SK-N-SH (cell line): ENCODE results near the gene UCHL1. TPM values are rescaled to one million over a fixed set of nuclear protein-coding genes. Genes with fewer than 3 reads are reported as not detected.

Experiments used
- CTCF ChIA-PET: fragments of 300-600, 350-600 bp; formaldehyde crosslinking; extraction: SDS; loops from one replicate; lab custom pipeline; 2021; lab: Yijun Ruan, JAX
- POLR2A ChIA-PET: fragments of 350-600 bp; sonication (Branson Sonifier 250); formaldehyde crosslinking; extraction: SDS; loops from one replicate; lab custom pipeline; 2020; ENCODE audit warnings: antibody characterized with exemption, inconsistent platforms; lab: Yijun Ruan, JAX
- DNase-seq: peaks from one replicate; pipeline ENCODE4 v3.0.0; 2012
- H2AFZ ChIP-seq: fragments of 200-600 bp; sonication (generic); 2 replicates; pipeline ENCODE4 v1.8.1; 2016; ENCODE audit warnings: antibody characterized with exemption, mild to moderate bottlenecking, low read depth
- H3F3A ChIP-seq: fragments of 200-600 bp; sonication (generic); replicated peaks from 2 replicates; pipeline ENCODE3; 2016; ENCODE audit warnings: antibody characterized with exemption, mild to moderate bottlenecking; ENCODE audit not compliant: insufficient read depth
- H3K27ac ChIP-seq, 2 experiments: fragments of 200-500 bp in 1 of 2; fragments of 200-600 bp in 1 of 2; sonication (Bioruptor generic) in 1 of 2; sonication (generic), shearing (Covaris generic) in 1 of 2; 2 replicates each; pipeline versions ENCODE4 v1.5.1 to v1.6.1; 2014 to 2016; ENCODE audit warnings: low read depth in 2 of 2, inconsistent platforms in 1 of 2, low read length in 1 of 2, mild to moderate bottlenecking in 1 of 2, mixed read lengths in 1 of 2
- H3K27me3 ChIP-seq: fragments of 200-600 bp; sonication (generic), shearing (Covaris generic); 2 replicates; pipeline ENCODE4 v1.6.1; 2016; ENCODE audit warnings: mixed run types; ENCODE audit not compliant: insufficient read depth
- H3K36me3 ChIP-seq, 2 experiments: fragments of 200-500 bp in 1 of 2; fragments of 200-600 bp in 1 of 2; sonication (Bioruptor generic) in 1 of 2; sonication (generic) in 1 of 2; replicated peaks in 1 of 2; 2 replicates each; pipeline versions ENCODE3 to v1.5.1; 2014 to 2016; ENCODE audit warnings: low read length in 1 of 2, mild to moderate bottlenecking in 1 of 2; ENCODE audit not compliant: insufficient read depth in 2 of 2, control insufficient read depth in 1 of 2
- H3K4me1 ChIP-seq, 2 experiments: fragments of 200-500 bp in 1 of 2; fragments of 200-600 bp in 1 of 2; sonication (Bioruptor generic) in 1 of 2; sonication (generic), shearing (Covaris generic) in 1 of 2; 2 replicates each; pipeline versions ENCODE4 v1.5.1 to v1.6.1; 2014 to 2016; ENCODE audit warnings: low read depth in 1 of 2, low read length in 1 of 2, mixed run types in 1 of 2; ENCODE audit not compliant: insufficient read depth in 2 of 2, control insufficient read depth in 1 of 2
- H3K4me2 ChIP-seq: fragments of 200-600 bp; sonication (generic), shearing (Covaris generic); 2 replicates; pipeline ENCODE4 v1.6.1; 2017; ENCODE audit warnings: mixed run types
- H3K4me3 ChIP-seq, 2 experiments: fragments of 200-500 bp in 1 of 2; fragments of 200-600 bp in 1 of 2; sonication (Bioruptor generic) in 1 of 2; sonication (generic), shearing (Covaris generic) in 1 of 2; 2 replicates each; pipeline versions ENCODE4 v1.5.1 to v1.8.1; 2014 to 2016; ENCODE audit warnings: low read depth in 2 of 2, inconsistent platforms in 1 of 2, low read length in 1 of 2, mild to moderate bottlenecking in 1 of 2, mixed read lengths in 1 of 2, moderate library complexity in 1 of 2
- H3K79me2 ChIP-seq: fragments of 200-600 bp; sonication (generic); 2 replicates; pipeline ENCODE4 v1.8.1; 2017; ENCODE audit warnings: mild to moderate bottlenecking; ENCODE audit not compliant: insufficient read depth
- H3K9ac ChIP-seq: fragments of 200-600 bp; sonication (generic); 2 replicates; pipeline ENCODE4 v1.6.1; 2017; ENCODE audit warnings: mixed run types
- H3K9me2 ChIP-seq: fragments of 200-600 bp; sonication (generic); 2 replicates; pipeline ENCODE4 v1.6.1; 2017; ENCODE audit warnings: mixed run types
- H3K9me3 ChIP-seq: fragments of 200-600 bp; sonication (generic); 2 replicates; pipeline ENCODE4 v1.6.1; 2017; ENCODE audit warnings: mixed run types, mild to moderate bottlenecking, moderate library complexity
- H4K20me1 ChIP-seq: fragments of 200-600 bp; sonication (generic); 2 replicates; pipeline ENCODE4 v1.6.1; 2017; ENCODE audit warnings: mild to moderate bottlenecking, mixed run types; ENCODE audit not compliant: insufficient read depth
- CHD2 ChIP-seq: fragments of 150-350 bp; IDR thresholded peaks from 2 replicates; pipeline ENCODE4 v1.6.1; 2018; ENCODE audit warnings: low read length; ENCODE audit not compliant: partially characterized antibody
- CTCF ChIP-seq: fragments of 200-600 bp; sonication (generic); IDR thresholded peaks from 2 replicates; pipeline ENCODE4 v1.6.1; 2017; ENCODE audit warnings: antibody characterized with exemption, mild to moderate bottlenecking, moderate library complexity
- EZH2phosphoT487 ChIP-seq: fragments of 200-600 bp; sonication (generic); IDR thresholded peaks from 2 replicates; pipeline ENCODE4 v1.6.1; 2017; ENCODE audit warnings: low read depth, mixed run types, mild to moderate bottlenecking, antibody characterized with exemption, moderate library complexity, borderline replicate concordance
- FOSL2 ChIP-seq: IDR thresholded peaks from 2 replicates; pipeline ENCODE4 v1.4.0; 2012; ENCODE audit warnings: low read depth, mild to moderate bottlenecking, moderate library complexity, borderline replicate concordance
- GATA2 ChIP-seq: sonication (generic); formaldehyde crosslinking; IDR thresholded peaks from 2 replicates; pipeline ENCODE4 v1.5.0; 2020; ENCODE audit warnings: mild to moderate bottlenecking, missing genetic modification reagents
- IRF3 ChIP-seq: fragments of 150-350 bp; IDR thresholded peaks from 2 replicates; pipeline ENCODE4 v1.6.1; 2016; ENCODE audit warnings: mild to moderate bottlenecking, low read depth, low read length
- MAX ChIP-seq: IDR thresholded peaks from 2 replicates; pipeline ENCODE4 v1.4.0; 2012; ENCODE audit warnings: low read depth
- MXI1 ChIP-seq: IDR thresholded peaks from 2 replicates; pipeline ENCODE4 v1.6.1; 2012; ENCODE audit warnings: mild to moderate bottlenecking, low read depth, low read length, improper control_type of control experiment
- RAD21 ChIP-seq: IDR thresholded peaks from 2 replicates; pipeline ENCODE4 v1.6.1; 2012; ENCODE audit warnings: mild to moderate bottlenecking, low read length
- REST ChIP-seq: IDR thresholded peaks from 2 replicates; pipeline ENCODE4 v1.6.1; 2012; ENCODE audit warnings: mild to moderate bottlenecking, low read depth, low read length, moderate library complexity
- SIN3A ChIP-seq: IDR thresholded peaks from 2 replicates; pipeline ENCODE4 v1.6.1; 2012; ENCODE audit warnings: low read depth, mild to moderate bottlenecking, low read length, moderate library complexity, borderline replicate concordance
- TEAD4 ChIP-seq: IDR thresholded peaks from 2 replicates; pipeline ENCODE4 v1.4.0; 2012; ENCODE audit warnings: mild to moderate bottlenecking, borderline replicate concordance; ENCODE audit not compliant: insufficient read depth
- USF2 ChIP-seq: fragments of 150-350 bp; IDR thresholded peaks from 2 replicates; pipeline ENCODE4 v1.6.1; 2017; ENCODE audit warnings: antibody characterized with exemption, low read length, low read depth, borderline replicate concordance
- ZBTB33 ChIP-seq: IDR thresholded peaks from 2 replicates; pipeline ENCODE4 v1.4.0; 2012; ENCODE audit warnings: low read depth, borderline replicate concordance
- WGBS: methylation state at CpG from one replicate; pipeline ENCODE4 v1.1.6; 2017; ENCODE audit warnings: low lambda C conversion rate; 5-methylcytosine and 5-hydroxymethylcytosine counted together
- polyA plus RNA-seq, 3 experiments: library from polyadenylated mRNA; depleted of rRNA; stranded (reverse); fragments of >200 nt; gene quantifications; 2 replicates each; pipeline ENCODE4 v1.2.3, GENCODE V29; 2012

The UCHL1 gene
- polyA plus RNA-seq, 1 of the 3 experiments (the other 2 are of a cell fraction): 1,518 TPM

- TF ChIP-seq IRF3: no peak
- TF ChIP-seq GATA2 (CRISPR knock-in tag): no peak
- TF ChIP-seq EZH2phosphoT487: no peak
- TF ChIP-seq MAX: no peak
- no peaks in the 10 kb centered on the region for H3K4me1 ChIP-seq
- 55% methylated on average over 4 of the region's 4 CpGs for WGBS
- H3F3A ChIP-seq: no peaks in the 10 kb centered on the region
- no peak overlapping the region for H3K4me2 ChIP-seq
- no peak for DNase-seq
- H3K27me3 ChIP-seq: no peaks in the 10 kb centered on the region
- H3K4me3 ChIP-seq: no peak overlapping the region
- H3K9me2 ChIP-seq: no peaks in the 10 kb centered on the region
- no peak overlapping the region for H3K9ac ChIP-seq
- CTCF ChIA-PET: interaction anchor here (0.6 to 2.5 kb wide), 4 partner anchors 8 to 371 kb away, joined by 3 to 10 read pairs (median 6); no protein-coding TSS in a partner anchor
- no peak overlapping the region for H2AFZ ChIP-seq
- no peaks in the 10 kb centered on the region for H3K9me3 ChIP-seq
- no peaks in the 10 kb centered on the region for H4K20me1 ChIP-seq
- H3K27ac ChIP-seq: no peak overlapping the region
- H3K79me2 ChIP-seq: no peaks in the 10 kb centered on the region
- H3K36me3 ChIP-seq: no peaks in the 10 kb centered on the region
- POLR2A ChIA-PET: no interaction called here
Measured at GRCh38 chr4:41290479-41290878, 33.8 kb downstream of the UCHL1 start.

GRCh38 chr4:41294445-41295062 lies 37.8 kb downstream of the UCHL1 start:
- DNase-seq: no peak
- WGBS: 51% methylated on average over 6 of the region's 7 CpGs
- H3F3A ChIP-seq: no peaks in the 10 kb centered on the region
- H3K79me2 ChIP-seq: no peaks in the 10 kb centered on the region
- no peak overlapping the region for H3K9ac ChIP-seq
- no peaks in the 10 kb centered on the region for H3K27me3 ChIP-seq
- H3K9me3 ChIP-seq: no peaks in the 10 kb centered on the region
- H3K4me3 ChIP-seq: no peak overlapping the region
- no peak overlapping the region for H3K4me2 ChIP-seq
- no peak overlapping the region for H2AFZ ChIP-seq
- H3K27ac ChIP-seq: no peak overlapping the region
- H4K20me1 ChIP-seq: no peaks in the 10 kb centered on the region
- H3K9me2 ChIP-seq: no peaks in the 10 kb centered on the region
- ChIA-PET POLR2A (no interaction called here), CTCF (interaction anchor here (0.6 to 1.8 kb wide), 5 partner anchors 7 to 367 kb away, joined by 3 to 6 read pairs (median 3); no protein-coding TSS in a partner anchor)
- no peaks in the 10 kb centered on the region for H3K36me3 ChIP-seq
- no peaks in the 10 kb centered on the region for H3K4me1 ChIP-seq
- TF ChIP-seq ZBTB33 (no peak), REST (no peak), TEAD4 (no peak), USF2 (no peak), SIN3A (no peak), MXI1 (no peak), FOSL2 (no peak), MAX (no peak), CTCF (no peak), RAD21 (no peak), CHD2 (no peak)
